ENCODE results near the gene MACF1. TPM values are rescaled to one million over a fixed set of nuclear protein-coding genes. Genes with fewer than 3 reads are reported as not detected.

The MACF1 gene
- total RNA-seq, 1 donor from 2014 or later, result 301 TPM

GRCh38 chr1:39214714-39214997, 10.2 kb downstream of the MACF1 start:
- peak overlapping the region; percentile 62 for H3K27ac Mint-ChIP-seq
- no peaks in the 10 kb centered on the region for H3K9me3 Mint-ChIP-seq
- no peaks in the 10 kb centered on the region for H3K27me3 Mint-ChIP-seq (ENCODE audit: low read depth)
- no peak for DNase-seq (ENCODE audit: low spot score in 2 of 2, unreplicated experiment in 2 of 2)
- no peak for TF ChIP-seq CTCF (IDR thresholded peaks at IDR 0.05; ENCODE audit: unreplicated experiment)
- no peak overlapping the region for H3K4me3 Mint-ChIP-seq
- H3K36me3 Mint-ChIP-seq, result no peaks in the 10 kb centered on the region
- H3K4me1 Mint-ChIP-seq, result peaks cover 29% of the 10 kb centered on the region

- Mint-ChIP-seq H3K9me3 (no peaks in the 10 kb centered on the region), H3K4me3 (no peak overlapping the region), H3K27me3 (ENCODE audit: low read depth) (no peaks in the 10 kb centered on the region), H3K4me1 (peaks cover 29% of the 10 kb centered on the region), H3K36me3 (no peaks in the 10 kb centered on the region), H3K27ac (peak overlapping the region; percentile 62)
- no peak for DNase-seq (ENCODE audit: low spot score in 2 of 2, unreplicated experiment in 2 of 2)
- TF ChIP-seq CTCF (IDR thresholded peaks at IDR 0.05; ENCODE audit: unreplicated experiment), result no peak
Measured at GRCh38 chr1:39214998-39215873, 10.7 kb downstream of the MACF1 start.

- H3K4me3 Mint-ChIP-seq, result no peak overlapping the region
- H3K4me1 Mint-ChIP-seq, result peaks cover 29% of the 10 kb centered on the region
- no peak for TF ChIP-seq CTCF (IDR thresholded peaks at IDR 0.05; ENCODE audit: unreplicated experiment)
- no peak for DNase-seq (ENCODE audit: low spot score in 2 of 2, unreplicated experiment in 2 of 2)
- H3K27ac Mint-ChIP-seq, result no peak overlapping the region
- H3K27me3 Mint-ChIP-seq (ENCODE audit: low read depth), result no peaks in the 10 kb centered on the region
- no peaks in the 10 kb centered on the region for H3K9me3 Mint-ChIP-seq
- H3K36me3 Mint-ChIP-seq, result no peaks in the 10 kb centered on the region
Measured at GRCh38 chr1:39216771-39217170, 12.3 kb downstream of the MACF1 start.

GRCh38 chr1:39220891-39221870, 16.7 kb downstream of the MACF1 start:
- no peaks in the 10 kb centered on the region for H3K9me3 Mint-ChIP-seq
- no peak overlapping the region for H3K27ac Mint-ChIP-seq
- TF ChIP-seq CTCF (IDR thresholded peaks at IDR 0.05; ENCODE audit: unreplicated experiment), result no peak
- H3K4me1 Mint-ChIP-seq, result peaks cover 1% of the 10 kb centered on the region
- no peaks in the 10 kb centered on the region for H3K27me3 Mint-ChIP-seq (ENCODE audit: low read depth)
- DNase-seq (ENCODE audit: low spot score in 2 of 2, unreplicated experiment in 2 of 2), result no peak
- no peak overlapping the region for H3K4me3 Mint-ChIP-seq
- H3K36me3 Mint-ChIP-seq, result no peaks in the 10 kb centered on the region

- no peaks in the 10 kb centered on the region for H3K27me3 Mint-ChIP-seq (ENCODE audit: low read depth)
- no peaks in the 10 kb centered on the region for H3K4me1 Mint-ChIP-seq
- H3K4me3 Mint-ChIP-seq, result no peak overlapping the region
- DNase-seq (ENCODE audit: low spot score in 2 of 2, unreplicated experiment in 2 of 2), result no peak
- no peaks in the 10 kb centered on the region for H3K9me3 Mint-ChIP-seq
- TF ChIP-seq CTCF (IDR thresholded peaks at IDR 0.05; ENCODE audit: unreplicated experiment), result no peak
- no peak overlapping the region for H3K27ac Mint-ChIP-seq
- H3K36me3 Mint-ChIP-seq, result no peaks in the 10 kb centered on the region
Measured at GRCh38 chr1:39224295-39224829, 19.9 kb downstream of the MACF1 start.
